DMS114 treated with DMSO at 0.1 percent for 48 hours (cell line): ENCODE data around the gene LZTS2.

ENCODE experiments used
- DNase-seq: peaks from one replicate; lab custom pipeline; 2025; ENCODE audit not compliant: unreplicated experiment; lab: John Stamatoyannopoulos, UW

The LZTS2 gene

GRCh38 chr10:101013365-101013825 lies 13.8 kb downstream of the LZTS2 start:
- DNase-seq = no peak

- DNase-seq = peak; percentile 54
Observed at GRCh38 chr10:101014230-101014884, 14.7 kb downstream of the LZTS2 start.

- DNase-seq = no peak
Observed at GRCh38 chr10:101014966-101015581, 15.5 kb downstream of the LZTS2 start.

- DNase-seq = no peak
Observed at GRCh38 chr10:101015582-101015973, 16.0 kb downstream of the LZTS2 start.

- DNase-seq = no peak
Observed at GRCh38 chr10:101016814-101017213, 17.2 kb downstream of the LZTS2 start.

- DNase-seq = no peak
Observed at GRCh38 chr10:101018118-101018599, 18.6 kb downstream of the LZTS2 start.

GRCh38 chr10:101018600-101019439 lies 19.2 kb downstream of the LZTS2 start:
- DNase-seq = peak; percentile 37

- no peak for DNase-seq
Observed at GRCh38 chr10:101019440-101019703, 19.8 kb downstream of the LZTS2 start.

- no peak for DNase-seq
Observed at GRCh38 chr10:101020427-101021075, 20.9 kb downstream of the LZTS2 start.

GRCh38 chr10:101021239-101021638 lies 21.6 kb downstream of the LZTS2 start:
- DNase-seq = no peak

GRCh38 chr10:101021692-101022251 lies 22.2 kb downstream of the LZTS2 start:
- DNase-seq = no peak

- no peak for DNase-seq
Observed at GRCh38 chr10:101022967-101023705, 23.5 kb downstream of the LZTS2 start.

- no peak for DNase-seq
Observed at GRCh38 chr10:101027106-101027720, 27.6 kb downstream of the LZTS2 start.

- DNase-seq = no peak
Observed at GRCh38 chr10:101028446-101029337, 29.1 kb downstream of the LZTS2 start.

GRCh38 chr10:101029520-101030295 lies 30.1 kb downstream of the LZTS2 start:
- DNase-seq = no peak

- DNase-seq = no peak
Observed at GRCh38 chr10:101030496-101031127, 31.0 kb downstream of the LZTS2 start.

GRCh38 chr10:101031128-101031795 lies 31.7 kb downstream of the LZTS2 start, which contains the start of the genes PDZD7 and SFXN3:
Gene PDZD7, minus strand, starts transcription at chr10:101031129. Its CDS starts 910 bp downstream, at chr10:101030219.
Gene SFXN3, plus strand, starts transcription at chr10:101031234. Its CDS starts 3,461 bp downstream, at chr10:101034695.
- DNase-seq = peak; percentile 81
